HG03575 (cell line): Measurements from ENCODE around the gene GTF2A2.
A peak's percentile ranks its signal among the peaks of the same experiment; 100 is the strongest.
"Not testable (repeated sequence)": the region's sequence is repeated elsewhere in the genome, so short reads cannot be mapped to it uniquely, and the experiment has no call there.

ENCODE experiments used
- ATAC-seq: cut with Tn5 transposase; IDR thresholded peaks from one replicate; pipeline ENCODE4 v1.9.1; 2021; ENCODE audit not compliant: unreplicated experiment, insufficient number of reproducible peaks, low FRiP score; ENCODE audit errors: extremely low read depth

GTF2A2 gene, protein sequence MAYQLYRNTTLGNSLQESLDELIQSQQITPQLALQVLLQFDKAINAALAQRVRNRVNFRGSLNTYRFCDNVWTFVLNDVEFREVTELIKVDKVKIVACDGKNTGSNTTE

DNA sequence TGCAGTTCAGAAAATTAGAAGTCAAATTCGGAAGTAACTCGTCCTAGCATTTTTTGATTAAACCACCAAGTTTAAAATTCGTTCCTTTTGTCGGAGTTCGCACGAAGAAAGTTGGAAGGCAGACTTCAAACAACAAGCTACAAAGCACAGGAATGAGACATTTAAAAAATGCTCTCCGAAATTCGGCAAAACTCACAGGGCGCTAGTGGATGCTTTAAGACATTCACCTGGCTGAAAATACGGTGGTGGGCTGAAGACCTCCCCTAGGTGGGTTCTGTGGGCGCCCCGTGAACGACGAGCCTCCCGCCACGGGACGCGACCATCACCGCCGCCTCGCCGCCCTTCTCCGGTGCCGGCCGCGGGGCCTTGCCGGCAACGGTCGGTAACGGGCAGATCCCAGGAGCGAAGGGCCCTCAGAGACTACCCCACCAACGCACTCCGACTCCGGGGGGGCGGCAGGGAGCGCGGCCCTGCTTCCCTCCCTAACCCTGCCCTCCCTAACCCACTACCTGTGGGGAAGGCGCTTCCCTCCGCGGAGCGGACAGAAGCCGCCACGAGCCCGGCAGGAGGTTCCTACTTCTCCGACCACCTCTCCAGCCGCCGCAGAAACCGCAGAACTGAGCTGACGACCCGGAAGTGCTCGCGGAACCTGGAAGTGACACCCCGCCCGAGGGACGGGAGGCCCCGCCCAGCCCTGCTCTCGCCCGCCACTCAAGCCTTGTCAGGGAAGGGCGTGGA is at the start of gene GTF2A2:
GTF2A2 (minus strand) TSS at position 619 of the 738 bp plus-strand sequence. CDS start 5,238 bp downstream, outside the sequence.
- peak; percentile 62 for ATAC-seq

DNA sequence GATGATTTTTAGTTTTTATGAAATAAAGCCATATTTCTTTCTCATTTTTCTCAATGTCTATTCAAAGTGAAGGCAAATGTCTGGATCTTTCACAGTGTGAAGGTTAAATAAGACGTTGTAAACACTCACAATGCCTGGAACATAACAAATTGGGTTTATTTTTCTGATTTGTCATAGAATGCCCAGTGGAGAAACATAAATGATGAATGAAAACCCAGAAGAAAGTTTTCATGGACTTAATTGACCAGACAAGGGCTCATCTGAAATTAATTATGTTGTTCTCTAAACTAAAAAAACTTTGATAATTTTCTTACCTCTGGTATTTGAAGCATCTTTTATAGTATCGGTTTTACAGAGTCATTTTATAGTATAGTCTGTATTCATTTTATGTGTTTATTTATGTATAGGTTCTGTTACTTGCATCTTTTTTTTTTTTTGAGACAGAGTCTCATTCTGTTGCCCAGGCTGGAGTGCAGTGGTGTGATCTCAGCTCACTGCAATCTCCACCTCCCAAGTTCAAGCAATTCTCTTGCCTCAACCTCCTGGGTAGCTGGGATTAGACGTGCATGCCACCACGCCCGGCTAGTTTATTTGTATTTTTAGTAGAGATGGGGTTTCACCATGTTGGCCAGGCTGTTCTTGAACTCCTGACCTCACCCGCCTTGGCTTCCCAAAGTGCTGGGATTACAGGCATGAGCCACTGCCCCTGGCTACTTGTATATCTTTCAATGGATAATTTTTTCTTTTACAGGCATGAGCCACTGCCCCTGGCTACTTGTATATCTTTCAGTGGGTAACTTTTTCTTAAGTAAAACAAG is 46.9 kb upstream of the GTF2A2 start:
- ATAC-seq = no peak

DNA sequence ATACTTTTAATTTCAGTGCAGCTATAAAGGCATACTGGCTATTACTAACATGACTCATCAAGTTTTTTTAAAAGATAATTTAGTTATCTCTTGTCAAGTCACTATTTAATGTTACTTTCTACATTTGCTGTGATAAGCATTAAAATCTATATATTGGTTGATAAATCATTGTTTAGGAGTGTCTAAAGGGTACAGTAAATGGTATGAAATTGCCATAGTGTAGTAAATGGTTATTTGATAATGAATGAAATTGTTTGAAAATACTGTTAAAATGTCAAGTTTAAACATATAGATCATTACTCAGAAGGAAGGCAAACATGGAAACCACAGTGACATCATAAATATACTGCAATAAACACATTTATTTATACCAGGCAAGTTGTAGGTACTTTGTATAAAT is 45.0 kb upstream of the GTF2A2 start:
- ATAC-seq = no peak

DNA sequence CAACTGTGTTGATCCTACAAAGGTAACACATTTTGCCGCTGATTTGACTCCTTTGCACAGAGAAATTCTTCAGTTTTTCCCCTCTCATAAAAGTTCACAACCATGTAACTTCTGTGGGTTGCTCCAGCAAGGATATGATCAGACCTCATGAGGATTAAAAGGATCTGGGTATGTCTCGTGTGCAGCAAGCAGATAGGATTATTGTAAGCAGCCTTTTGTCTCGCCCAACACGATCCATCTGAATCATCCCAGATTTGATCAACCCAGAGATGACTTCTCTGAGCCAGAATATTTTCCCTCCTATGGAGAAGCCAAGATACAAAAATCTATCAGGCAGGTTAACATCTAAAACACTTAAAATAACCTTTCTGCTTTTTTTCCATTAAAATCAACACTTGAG is 44.6 kb upstream of the GTF2A2 start:
- ATAC-seq = no peak

- ATAC-seq = no peak
Observed at GRCh38 chr15:59699810-59700431, 42.6 kb upstream of the GTF2A2 start.

DNA sequence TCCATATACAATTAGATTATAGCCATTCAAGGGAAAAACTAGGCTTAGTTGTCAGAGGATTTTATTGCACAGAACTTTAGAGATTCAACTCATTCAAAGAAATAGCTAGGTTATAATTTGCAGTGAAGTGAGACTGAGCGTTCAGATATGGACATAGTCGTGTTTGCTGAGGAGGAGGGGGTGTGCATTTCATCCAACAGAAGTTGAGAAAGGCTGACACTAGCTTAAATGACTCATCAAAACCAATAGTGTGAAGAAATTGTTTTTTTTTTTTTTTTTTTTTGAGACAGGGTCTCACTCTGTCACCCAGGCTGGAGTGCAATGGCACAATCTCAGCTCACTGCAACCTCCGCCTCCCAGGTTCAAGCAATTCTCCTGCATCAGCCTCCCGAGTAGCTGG is 40.8 kb upstream of the GTF2A2 start:
- ATAC-seq = not testable (repeated sequence)

DNA sequence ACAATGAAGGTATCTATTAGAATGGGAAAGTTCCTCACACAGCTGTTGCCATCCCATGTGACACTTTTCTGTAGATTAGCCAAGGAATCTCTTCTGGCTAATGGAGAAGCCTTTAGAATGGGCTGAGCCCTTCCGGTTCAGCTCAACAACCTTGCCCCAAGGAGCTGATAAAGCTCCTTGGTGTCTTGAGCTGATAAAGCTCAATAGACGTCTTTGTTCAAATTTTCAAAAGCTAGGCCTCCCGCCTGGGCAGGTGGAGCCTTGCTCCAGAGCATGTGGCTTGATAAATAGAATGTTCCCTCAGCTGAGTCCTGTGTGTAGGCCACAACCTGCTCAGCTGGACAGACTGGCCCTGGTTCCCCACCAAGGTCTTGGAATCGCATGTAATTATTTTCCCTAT is 39.0 kb upstream of the GTF2A2 start:
- no peak for ATAC-seq

GRCh38 chr15:59694779-59695178 is 37.5 kb upstream of the GTF2A2 start:
- no peak for ATAC-seq

GRCh38 chr15:59691194-59691805 is 34.0 kb upstream of the GTF2A2 start:
- ATAC-seq = no peak

GRCh38 chr15:59689626-59690236 is 32.4 kb upstream of the GTF2A2 start:
- no peak for ATAC-seq

DNA sequence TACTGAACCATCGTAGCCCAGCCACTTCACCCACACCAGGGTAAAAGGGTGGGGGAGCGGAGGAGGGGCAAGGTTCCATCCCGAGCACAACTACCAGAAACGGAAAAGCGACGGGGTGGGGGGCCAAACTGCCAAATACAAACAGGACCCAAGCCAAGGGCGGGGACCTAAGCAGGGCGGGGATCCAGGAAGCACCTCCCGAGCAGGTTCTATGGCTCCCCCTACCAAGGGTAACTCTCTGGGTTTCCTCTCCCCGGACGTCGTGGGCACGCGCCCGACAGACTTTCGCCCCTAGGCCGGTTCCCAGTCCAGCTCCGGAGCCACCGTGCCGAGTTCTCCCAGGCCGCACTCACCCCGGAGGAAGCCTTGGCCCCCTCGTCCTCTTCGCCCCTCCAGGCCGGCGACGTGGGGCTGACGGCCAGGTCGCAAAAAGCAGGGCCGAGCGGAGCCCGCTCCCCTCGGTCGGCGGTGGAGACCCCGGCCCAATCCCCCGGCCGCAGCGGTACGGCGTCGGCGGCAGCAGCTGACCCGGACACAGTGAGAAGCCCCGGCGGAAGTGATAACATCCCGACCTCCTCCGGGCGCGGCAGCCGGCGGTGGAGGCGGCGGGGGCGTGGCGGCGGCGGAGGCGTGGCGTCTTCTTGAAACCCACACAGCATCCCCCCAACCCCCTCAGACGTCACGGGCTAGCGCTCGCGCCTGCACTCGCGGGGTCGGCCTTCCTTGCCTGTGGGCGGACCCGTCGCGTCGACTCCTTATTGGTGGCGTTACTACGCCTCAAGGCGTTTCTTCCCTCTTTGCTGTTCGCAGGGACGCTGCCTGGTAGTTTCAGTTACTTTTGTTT is 31.7 kb upstream of the GTF2A2 start, which contains the start of gene BNIP2:
BNIP2 (minus strand) TSS at position 539 of the 844 bp plus-strand sequence. CDS start 6,863 bp downstream, outside the sequence.
- no peak for ATAC-seq

DNA sequence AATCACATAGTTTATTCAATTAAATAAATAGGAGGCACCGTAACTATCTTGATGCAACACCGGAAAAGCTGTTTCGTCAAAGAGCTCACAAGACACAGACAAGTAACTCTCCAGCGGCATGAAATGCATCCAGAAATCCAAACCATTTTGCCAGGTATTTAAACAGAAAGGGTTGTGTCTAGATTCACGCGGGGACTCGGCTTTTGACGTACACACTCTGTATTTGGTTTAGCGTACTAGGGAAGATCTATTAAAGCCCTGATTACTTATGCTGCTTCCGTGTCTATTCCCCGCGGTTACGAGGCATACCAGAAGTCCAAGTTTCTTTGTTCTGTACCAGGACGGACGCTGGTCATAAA is 31.1 kb upstream of the GTF2A2 start:
- ATAC-seq = no peak

DNA sequence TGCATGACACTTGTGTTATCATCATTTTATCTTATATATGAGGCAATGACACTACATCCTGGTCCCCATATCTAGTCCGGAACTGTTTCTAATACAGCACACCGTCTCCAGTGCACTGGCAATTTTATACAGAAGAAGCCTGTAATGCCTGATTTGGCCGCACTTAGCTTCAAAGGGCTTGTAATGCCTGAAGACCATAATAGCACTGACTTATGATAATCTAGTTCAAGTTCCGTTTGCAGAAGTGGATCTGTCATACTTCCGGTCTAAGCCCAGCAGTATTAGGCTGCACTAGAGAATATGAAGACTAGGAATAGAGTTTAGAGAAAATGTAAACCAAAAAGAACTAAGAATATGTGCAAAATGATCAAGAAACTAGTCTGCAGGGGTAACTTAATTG is 30.5 kb upstream of the GTF2A2 start:
- no peak for ATAC-seq

GRCh38 chr15:59686389-59686788 is 29.1 kb upstream of the GTF2A2 start:
- no peak for ATAC-seq

GRCh38 chr15:59685737-59686297 is 28.5 kb upstream of the GTF2A2 start:
- ATAC-seq = no peak

- ATAC-seq = no peak
Observed at GRCh38 chr15:59680870-59681269, 23.6 kb upstream of the GTF2A2 start.

DNA sequence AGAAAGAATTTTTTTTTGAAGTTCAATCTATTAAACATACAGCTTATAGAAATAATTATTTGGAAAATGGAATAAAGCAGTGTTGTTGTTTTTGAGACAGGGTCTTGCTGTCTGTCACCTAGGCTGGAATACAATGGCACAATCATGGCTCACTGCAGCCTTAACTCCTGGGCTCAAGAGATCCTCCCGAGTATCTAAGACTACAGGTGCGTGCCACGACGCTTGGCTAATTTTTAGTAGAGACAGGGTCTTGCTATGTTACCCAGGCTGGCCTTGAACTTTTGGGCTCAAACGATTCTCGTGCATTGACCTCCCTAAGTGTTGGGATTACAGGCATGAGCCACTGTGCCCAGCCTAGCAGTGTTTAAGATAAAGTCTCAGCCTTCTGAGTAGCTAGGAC is 23.0 kb upstream of the GTF2A2 start:
- no peak for ATAC-seq

DNA sequence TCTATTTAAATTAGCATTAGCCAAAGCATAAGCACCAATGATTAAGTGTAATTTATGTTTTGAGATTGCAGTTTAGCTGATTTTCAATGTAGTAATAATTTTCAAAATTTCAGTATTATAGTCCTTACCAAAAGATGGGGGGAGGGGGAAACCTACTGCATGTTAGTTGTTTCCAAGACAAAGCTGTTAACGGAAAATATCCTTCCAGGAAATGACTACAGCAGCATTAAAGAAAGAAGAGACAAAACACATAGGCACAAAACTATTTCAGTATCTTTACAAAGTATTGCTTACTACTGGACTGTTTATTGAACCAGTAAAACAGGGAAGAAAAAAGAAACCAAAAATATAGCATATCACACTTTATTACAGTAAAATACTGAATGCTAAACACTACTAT is 21.3 kb upstream of the GTF2A2 start:
- no peak for ATAC-seq
